Stimulated activated CD4-positive, alpha-beta T cell treated with anti-CD3 and anti-CD28 coated beads, Interleukin-2, amount 100 ng/mL, for 48 hours (primary cell): ENCODE data around the gene MRPL51.
A peak's percentile ranks its signal among the peaks of the same experiment; 100 is the strongest.
"Not testable (repeated sequence)": the region's sequence is repeated elsewhere in the genome, so short reads cannot be mapped to it uniquely, and the experiment has no call there.

ENCODE experiments used
- DNase-seq, 2 donors: peaks; one replicate each; pipeline ENCODE4 v3.0.0-alpha.2; 2020

Gene MRPL51

DNA sequence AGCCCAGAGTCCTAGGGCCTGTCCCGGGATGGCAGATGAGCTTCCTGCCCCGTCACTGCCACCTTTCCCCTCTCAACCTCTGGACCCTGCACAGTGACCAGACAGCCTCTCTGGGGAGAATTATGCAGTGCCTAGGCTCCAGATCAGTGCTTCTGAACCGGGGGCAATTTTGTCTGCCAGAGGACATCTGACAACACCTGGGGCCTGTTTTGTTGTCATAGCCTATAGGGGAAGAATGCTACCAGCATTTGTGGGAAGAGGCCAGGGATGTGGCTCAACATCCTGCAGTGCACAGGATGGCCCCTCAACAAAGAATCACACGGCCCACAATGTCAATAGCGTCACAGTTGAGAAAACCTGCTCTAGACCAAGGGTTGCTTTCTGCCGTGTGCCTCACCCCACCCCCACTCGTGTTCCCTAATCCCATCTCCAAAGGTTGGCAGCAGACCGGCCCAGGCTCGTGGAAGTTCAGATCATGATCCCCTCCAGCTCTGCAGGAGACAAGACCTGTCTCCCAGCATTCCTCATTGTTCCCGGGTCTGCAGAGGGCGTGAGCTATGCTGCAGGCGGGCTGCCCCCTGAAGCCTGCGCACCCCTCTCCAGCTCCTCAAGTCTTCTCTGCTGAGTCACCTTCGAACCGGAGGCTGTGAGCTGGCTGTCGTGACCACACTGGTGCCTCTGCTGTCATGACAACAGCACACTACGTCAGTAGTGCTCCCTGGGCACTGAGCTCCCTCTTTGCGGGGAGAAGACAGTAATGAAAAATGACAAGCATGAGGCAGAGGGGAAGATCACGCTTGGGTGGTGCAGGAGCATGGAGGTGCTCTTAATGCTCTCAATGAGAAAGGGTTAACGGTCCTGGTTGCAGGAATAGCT lies 39.2 kb upstream of the MRPL51 start:
- DNase-seq: peak; percentile 72 to 74

DNA sequence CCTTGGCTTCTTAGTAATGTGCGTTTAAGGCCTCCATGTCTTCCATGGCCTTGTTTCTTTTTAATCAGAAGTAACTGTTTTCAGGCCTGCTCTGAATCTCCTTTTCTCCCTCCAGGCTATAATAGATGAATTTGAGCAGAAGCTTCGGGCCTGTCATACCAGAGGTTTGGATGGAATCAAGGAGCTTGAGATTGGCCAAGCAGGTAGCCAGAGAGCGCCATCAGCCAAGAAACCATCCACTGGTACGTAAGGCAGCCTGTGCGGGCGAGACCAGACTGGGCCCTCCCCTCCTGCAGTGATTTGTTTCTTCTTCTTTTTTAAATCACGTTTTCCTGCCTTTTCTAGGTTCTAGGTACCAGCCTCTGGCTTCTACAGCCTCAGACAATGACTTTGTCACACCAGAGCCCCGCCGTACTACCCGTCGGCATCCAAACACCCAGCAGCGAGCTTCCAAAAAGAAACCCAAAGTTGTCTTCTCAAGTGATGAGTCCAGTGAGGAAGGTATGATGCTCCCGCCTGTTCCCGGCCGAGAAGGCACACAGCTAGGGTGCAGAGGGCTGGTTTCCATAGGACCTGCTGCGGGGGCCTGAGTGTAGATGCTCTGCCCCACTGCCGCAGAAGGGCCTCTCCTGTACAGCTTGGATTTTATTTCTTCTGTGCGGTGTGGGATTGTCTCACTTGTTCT lies 37.7 kb upstream of the MRPL51 start:
- DNase-seq: no peak

DNA sequence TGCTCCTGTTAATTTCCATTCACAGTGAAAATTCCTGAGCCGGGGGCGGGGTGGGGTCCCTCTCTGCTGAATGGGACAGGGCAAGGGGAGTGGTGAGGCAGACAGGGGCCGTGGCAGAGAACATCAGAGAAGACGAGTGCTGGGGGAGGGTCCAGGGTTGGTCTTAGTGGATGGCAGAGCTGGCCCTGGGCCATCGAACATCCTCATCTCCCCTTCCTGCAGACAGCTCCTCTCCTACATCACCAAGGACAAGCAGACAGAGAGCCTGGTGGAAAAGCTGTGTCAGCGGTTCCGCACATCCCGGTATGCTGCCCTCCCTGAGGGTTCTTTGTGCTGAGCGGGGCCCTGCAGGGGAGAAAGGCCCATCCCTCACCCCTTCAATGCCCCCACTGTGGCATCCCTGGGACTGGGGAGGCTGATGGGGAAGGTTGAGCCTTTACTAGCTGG lies 36.3 kb upstream of the MRPL51 start:
- DNase-seq: no peak

DNA sequence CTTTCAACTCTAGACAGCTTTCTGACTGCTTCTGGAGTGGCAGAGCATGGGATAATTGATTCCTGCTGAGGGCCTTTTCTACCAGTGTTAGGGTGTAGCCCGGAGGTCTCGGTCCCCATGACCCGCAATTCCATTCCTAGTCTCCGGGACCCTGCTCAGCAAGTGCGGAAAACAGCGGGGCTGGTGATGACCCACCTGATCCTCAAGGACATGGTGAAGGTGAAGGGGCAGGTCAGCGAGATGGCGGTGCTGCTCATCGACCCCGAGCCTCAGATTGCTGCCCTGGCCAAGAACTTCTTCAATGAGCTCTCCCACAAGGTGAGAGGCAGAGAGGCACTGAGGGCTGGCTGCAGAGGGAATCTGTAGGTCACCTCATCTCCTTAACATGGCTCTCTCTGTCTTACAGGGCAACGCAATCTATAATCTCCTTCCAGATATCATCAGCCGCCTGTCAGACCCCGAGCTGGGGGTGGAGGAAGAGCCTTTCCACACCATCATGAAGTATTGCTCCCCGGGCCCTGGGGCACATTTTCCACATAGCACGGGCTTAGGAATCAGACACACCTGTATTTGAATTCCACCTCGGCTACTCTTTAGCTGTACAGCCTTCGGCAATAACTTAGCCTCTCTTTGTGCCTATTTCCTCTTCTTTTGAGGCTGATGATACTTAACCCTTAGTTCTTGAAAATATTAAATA lies 35.6 kb upstream of the MRPL51 start:
- DNase-seq: no peak

DNA sequence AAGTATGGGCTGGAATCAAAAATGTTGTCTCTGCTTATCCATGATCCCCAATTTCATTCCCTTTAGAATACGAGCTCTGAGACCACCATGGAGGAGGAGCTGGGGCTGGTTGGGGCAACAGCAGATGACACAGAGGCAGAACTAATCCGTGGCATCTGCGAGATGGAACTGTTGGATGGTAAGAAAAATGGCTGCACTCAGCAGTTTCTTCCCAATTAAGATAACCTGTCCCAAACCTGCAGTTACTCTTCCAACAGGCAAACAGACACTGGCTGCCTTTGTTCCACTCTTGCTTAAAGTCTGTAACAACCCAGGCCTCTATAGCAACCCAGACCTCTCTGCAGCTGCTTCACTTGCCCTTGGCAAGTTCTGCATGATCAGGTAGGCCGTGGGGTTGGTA lies 34.6 kb upstream of the MRPL51 start:
- DNase-seq: no peak

DNA sequence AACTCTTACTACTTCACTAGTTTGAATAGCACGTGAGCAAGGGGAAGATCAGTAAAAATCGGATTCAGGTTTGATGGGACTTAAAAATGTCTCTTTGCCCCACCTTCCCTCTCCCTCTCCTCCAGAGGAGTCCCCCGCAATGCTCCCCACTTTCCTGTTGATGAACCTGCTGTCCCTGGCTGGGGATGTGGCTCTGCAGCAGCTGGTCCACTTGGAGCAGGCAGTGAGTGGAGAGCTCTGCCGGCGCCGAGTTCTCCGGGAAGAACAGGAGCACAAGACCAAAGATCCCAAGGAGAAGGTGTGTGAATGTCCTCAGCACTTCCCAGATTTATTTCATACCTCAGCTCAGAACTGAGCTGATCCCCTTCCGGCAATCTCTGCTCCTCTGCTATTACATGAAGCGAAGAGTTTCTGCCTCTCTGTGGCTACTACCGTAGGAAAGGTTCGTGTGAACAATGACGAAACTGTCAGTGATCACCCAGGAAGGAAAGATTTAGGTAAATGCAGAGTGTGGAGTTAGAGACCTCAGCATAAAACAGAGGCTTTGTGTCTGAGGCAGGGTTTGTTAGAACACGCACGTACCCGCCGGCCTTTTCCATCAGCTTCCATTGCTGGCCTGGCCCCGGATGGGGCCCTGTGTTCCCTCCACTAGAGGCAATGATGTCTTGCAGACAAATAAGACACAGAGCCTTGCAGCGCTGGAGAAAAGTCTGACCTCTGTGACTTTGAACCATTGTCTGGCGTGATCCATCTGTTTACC lies 33.9 kb upstream of the MRPL51 start:
- DNase-seq: no peak

DNA sequence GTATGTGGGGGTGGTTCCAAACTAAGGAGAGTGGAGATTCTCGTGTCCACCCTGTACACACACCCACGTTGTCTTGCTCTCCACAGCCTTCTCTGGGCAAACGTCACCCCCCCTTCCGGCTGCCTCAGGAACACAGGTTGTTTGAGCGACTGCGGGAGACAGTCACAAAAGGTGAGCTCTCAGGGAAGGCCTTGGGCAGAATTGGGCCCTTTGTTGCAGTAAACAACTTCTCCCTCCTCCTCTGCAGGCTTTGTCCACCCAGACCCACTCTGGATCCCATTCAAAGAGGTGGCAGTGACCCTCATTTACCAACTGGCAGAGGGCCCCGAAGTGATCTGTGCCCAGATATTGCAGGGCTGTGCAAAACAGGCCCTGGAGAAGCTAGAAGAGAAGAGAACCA lies 33.1 kb upstream of the MRPL51 start:
- DNase-seq: no peak

DNA sequence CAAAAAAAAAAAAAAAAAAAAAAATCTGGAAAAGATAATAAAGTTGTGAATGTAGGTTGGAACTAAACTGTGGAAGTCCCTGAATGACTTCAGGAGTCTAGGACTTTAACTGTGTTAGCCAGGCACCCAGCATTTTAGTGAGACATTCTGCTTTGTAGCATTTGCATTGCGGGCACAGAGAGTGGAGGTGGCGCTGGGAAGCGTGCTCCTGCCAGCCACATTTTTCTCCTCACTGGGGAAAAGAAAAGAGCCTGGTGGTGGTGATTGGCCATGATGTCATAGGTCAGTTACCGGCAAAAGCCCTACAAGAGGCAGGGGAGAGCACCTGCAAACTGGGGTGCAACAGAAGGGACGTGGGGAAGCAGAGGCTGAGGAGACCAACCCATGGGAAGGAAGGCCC lies 31.6 kb upstream of the MRPL51 start:
- DNase-seq: no peak

DNA sequence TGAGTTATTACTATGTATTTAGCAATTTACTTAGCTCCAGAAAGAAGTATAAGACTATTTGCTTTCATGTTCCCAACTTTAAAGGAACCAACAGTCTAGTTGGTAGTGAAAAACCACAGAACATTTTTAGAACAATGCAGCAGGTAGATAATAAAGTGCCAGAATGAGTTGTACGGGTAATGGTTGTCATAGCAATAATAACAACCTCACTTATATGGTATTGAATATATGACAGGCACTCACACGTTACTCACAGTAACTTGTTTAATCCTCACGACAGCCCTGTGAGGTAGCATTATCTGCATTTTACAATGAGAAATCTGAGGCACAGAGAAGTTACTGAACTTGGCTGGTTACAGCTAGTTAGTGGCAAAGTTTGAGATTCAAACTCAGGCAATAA lies 30.6 kb upstream of the MRPL51 start:
- DNase-seq: no peak

DNA sequence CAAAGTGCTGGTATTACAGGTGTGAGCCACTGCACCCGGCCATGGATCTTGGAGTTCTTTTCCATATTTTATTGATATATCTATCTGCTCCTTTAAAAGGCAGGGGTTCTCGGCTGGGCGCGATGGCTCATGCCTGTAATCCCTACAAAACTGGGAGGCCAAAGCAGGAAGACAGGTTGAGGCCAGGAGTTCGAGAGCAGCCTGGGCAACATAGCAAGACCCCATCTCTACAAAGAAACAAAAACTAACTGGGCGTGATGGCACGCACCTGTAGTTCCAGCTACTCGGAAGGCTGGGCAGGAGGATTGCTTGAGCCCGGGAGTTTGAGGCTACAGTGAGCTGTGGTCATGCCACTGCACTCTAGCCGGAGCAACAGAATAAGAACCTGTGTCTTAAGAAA lies 29.1 kb upstream of the MRPL51 start:
- DNase-seq: no peak

DNA sequence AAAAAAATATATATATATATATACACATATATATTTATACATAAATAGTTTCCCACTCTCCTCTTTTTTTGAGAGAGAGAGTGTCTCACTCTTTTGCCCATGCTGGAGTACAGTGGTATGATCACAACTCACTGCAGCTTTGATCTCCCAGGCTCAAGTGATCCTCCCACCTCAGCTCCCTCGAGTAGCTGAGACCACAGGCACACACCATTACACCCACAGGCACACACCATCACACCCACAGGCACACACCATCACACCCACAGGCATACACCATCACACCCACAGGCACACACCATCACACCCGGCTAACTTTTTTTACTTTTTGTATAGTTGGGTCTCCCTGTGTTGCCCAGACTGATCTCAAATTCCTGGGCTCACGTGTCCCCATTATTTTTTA lies 27.1 kb upstream of the MRPL51 start:
- no peak for DNase-seq

DNA sequence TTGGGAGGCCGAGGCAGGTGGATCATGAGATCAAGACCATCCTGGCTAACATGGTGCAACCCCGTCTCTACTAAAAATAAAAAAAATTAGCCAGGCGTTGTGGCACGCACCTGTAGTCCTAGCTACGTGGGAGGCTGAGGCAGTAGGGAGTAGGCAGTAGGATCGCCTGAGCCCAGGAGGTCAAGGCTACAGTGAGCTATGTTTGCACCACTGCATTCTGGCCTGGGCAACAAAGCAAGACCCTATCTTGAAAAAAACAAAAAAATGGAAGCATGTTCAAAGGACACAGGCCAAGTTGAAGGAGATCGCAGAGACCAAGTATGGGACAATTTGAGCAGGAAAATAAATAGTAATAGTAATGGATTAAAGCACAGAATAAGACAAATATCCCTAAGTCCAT lies 15.0 kb upstream of the MRPL51 start:
- no peak for DNase-seq

DNA sequence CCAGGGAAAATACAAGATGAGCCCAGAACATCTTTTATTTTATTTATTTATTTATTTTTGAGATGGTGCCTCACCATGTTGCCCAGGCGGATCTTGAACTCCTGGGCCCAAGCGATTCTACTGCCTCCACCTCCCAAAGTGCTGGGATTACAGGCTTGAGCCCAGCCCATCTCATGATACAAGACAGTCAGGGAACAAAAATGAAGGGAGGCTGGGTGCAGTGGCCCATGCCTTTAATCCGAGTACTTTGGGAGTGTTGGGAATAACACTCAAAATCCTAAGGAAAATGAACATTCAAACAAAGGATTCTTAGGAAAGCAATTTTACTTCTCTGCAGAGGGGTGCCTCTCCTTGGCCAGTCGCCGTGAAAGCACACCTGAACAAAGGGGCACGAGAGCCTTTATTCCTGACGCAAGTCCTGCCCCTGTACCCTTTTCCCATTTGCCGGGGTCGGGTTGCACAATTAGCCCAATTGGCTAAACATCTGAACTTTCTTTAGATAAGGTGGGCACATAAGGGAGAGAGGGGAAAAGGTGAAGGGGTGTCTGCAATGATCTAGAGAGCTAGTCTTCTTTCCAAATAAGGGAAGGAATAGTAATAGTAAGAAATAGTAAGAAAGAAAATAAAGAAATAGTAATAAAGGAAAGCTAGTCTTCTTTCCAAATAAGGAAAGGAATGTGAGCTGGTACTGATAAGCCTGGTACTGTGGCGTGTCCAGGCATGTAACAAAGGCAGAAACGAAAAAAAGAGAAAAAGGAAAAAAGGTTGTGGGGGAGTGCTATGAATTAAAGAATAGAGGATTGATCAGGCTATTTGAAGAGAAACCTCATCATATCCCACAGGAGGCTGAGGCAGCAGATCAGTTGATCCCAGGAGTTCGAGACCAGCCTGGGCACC lies 14.3 kb upstream of the MRPL51 start:
- DNase-seq: no peak

DNA sequence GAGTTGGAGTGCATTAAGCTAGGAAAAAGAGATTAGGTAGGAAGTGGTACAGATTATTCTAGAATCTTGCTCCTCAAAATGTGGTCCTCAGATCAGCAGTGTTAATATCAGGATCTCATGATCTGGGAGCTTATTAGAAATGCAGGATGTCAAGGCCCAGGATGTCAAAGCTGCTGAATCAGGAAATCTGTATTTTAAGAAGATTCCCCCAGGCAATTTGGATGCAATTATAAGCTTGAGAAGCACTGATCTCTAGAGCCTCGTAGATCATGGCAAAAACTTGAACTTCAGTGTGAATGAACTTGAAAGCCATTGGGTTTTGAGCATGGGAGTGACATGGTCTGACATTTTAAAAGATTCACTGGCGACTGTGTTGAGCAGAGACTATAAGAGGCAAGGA lies 7.4 kb upstream of the MRPL51 start:
- no peak for DNase-seq

DNA sequence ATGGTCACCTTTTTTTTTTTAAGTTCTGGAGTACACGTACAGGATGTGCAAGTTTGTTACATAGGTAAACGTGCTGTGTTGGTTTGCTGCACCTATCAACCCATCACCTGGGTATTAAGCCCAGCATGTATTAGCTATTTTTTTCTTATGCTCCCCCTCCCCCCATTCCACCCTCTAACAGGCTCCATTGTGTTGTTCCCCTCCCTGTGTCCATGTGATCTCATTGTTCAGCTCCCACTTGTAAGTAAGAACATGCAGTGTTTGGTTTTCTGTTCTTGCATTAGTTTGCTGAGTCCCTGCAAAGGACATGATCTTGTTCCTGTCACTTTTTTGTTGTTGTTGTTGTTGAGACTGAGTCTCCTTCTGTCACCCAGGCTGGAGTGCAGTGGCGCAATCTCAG lies 4.2 kb upstream of the MRPL51 start:
- not testable (repeated sequence) for DNase-seq

DNA sequence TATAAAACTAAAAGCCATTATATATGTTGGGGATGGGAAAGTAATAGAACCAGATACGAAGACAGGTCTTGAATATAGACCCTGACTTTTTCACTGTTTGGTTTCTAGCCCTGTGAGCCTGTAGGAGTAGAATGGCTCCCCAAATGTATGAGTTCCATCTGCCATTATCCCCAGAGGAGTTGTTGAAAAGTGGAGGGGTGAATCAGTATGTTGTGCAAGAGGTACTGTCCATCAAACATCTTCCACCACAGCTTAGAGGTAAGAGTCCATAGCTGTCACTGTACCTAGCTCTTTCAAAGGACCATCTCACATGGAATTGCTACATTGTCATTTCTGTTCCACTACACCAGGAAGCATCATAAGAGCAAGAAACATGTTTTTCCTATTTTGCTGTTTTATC lies 1.9 kb upstream of the MRPL51 start:
- no peak for DNase-seq

DNA sequence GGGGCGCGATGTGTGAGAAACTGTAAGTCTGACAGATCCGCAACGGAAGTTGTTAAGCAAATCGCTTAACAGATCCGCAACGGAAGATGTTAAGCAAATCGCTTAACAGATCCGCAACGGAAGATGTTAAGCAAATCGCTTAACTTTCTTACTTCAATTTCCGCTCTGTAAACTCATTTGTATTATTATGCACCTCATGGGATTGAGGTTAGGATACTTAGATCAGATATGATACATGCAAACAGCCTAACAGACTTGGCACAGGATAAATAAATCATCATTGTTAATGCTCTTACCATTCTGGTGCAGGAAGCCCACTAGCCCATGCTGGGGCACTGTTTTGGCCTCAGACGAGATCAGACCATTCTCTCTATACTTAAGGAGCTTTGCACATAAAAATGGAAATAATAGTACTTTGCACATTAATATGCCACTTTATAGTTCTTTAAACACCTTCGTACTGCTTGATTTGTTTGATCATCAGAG lies 1.2 kb upstream of the MRPL51 start:
- no peak for DNase-seq

DNA sequence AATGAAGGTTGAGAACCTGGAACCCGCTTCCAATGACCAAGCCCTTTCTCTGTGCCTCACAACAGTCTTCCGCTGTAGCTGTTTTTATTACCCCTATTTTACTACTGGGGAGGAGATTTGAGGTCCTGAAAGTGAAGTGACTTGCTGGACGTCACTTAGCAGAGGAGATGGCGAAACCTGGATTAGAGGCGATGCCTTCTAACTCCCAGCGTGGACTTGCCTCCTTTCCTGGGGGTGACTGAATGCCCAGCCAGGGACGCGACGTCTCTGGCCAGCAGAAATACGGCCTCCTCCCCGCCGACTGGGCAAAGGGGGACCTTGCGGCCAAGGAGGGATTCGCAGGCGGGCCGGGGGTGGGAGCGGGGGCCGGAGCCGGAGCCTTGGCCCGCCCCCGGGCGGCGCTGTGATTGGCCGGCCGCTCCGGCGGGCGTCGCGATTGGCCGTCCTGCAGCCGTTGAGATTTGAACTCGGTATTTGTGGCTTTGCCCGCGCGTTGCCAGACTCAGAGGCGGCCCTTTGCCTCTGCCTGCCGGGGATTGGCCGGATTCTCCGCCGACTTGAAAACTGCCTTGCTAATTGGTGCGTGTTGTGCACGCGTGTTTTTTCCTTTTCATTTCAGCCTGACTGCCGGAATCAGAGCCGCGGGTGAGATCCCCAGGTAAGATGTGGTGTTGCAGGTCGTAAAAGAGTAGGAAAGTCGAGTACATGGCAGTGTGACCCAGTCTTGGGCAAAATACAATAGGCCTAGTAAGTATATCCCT lies 615 bp upstream of the MRPL51 start, which contains the start of gene NCAPD2:
NCAPD2 (plus strand) TSS at position 606 of the 761 bp plus-strand sequence. CDS start 997 bp downstream, outside the sequence.
- DNase-seq: peak; percentile 90 to 92

DNA sequence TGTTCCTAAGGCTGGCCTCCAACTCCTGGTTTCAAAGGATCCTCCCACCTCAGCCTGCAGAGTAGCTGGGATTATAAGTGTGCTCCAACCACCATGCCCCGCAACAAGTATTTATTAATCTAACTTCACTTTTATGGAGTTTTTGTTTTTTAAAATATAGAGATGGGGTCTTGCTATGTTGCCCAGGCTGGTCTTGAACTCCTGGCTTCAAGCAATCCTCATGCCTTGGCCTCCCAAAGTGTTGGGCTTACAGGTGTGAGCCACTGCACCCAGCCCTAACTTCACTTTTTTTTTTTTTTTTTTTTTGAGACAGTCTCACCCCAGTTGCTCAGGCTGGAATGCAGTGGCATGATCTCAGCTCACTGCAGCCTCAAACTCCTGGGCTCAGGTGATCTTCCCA lies 2.4 kb downstream of the MRPL51 start:
- not testable (repeated sequence) for DNase-seq

DNA sequence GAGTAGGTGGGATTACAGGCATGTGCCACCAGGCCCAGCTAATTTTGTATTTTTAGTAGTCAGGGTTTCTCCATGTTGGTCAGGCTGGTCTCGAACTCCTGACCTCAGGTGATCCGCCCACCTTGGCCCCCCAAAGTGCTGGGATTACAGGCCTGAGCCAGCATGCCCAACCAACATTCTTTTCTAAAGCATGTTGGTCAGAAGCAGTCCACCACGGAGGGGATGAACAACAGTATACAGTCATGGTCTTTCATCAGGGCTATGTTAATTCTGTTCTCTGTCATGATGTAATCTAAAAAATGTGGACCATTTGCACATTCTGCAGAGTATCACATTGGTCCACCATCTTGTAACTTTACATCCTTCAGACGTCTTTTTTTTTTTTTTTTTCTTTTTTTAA lies 3.6 kb downstream of the MRPL51 start:
- no peak for DNase-seq

DNA sequence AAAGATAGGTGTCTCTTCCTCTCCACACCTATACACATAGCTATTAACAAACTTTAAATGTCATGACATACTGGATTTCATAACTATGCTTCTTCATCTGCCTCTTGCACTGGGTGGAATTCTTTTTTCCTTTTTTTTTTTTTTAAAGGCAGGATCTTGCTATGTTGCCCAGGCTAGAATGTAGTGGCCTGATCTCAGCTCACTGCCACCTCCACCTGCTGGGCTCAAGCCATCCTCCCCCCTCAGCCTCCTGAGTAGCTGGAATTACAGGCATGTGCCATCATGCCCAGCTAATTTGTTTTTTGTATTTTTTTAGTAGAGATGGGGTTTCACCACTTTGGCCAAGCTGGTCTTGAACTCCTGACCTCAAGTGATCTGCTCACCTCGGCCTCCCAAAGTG lies 4.8 kb downstream of the MRPL51 start:
- DNase-seq: no peak
